ENCODE data around the gene RIPK4.

Gene RIPK4

GRCh38 chr21:41755934-41756773, 10.7 kb downstream of the RIPK4 start:
- Histone ChIP-seq H3K9me3 (ENCODE audit: low read depth, low read length) (no peaks in the 10 kb centered on the region), H3K27ac (no peak overlapping the region), H3K9ac (ENCODE audit: insufficient read length) (no peak overlapping the region), H3K4me3 (no peak overlapping the region), H3K36me3 (ENCODE audit: insufficient read depth, low read length) (peaks cover 48% of the 10 kb centered on the region)
- TF ChIP-seq EZH2 (IDR thresholded peaks at IDR 0.05), result no peak
- no peak for TF ChIP-seq POLR2AphosphoS5 (IDR thresholded peaks at IDR 0.05; ENCODE audit: borderline replicate concordance, low read depth, low read length)
- no peak for TF ChIP-seq FOXP2 (optimal IDR thresholded peaks at IDR 0.05; ENCODE audit: control extremely low read depth, extremely low read length, insufficient read depth)
- no peak for DNase-seq (ENCODE audit: low read depth, low spot score)

GRCh38 chr21:41755258-41755933, 11.5 kb downstream of the RIPK4 start:
- no peak for DNase-seq (ENCODE audit: low read depth, low spot score)
- H3K27ac ChIP-seq, result no peak overlapping the region
- no peak overlapping the region for H3K4me3 ChIP-seq
- peaks cover 56% of the 10 kb centered on the region for H3K36me3 ChIP-seq (ENCODE audit: insufficient read depth, low read length)
- H3K9me3 ChIP-seq (ENCODE audit: low read depth, low read length), result no peaks in the 10 kb centered on the region
- no peak overlapping the region for H3K9ac ChIP-seq (ENCODE audit: insufficient read length)
- TF ChIP-seq EZH2 (IDR thresholded peaks at IDR 0.05), result no peak
- no peak for TF ChIP-seq FOXP2 (optimal IDR thresholded peaks at IDR 0.05; ENCODE audit: control extremely low read depth, extremely low read length, insufficient read depth)
- no peak for TF ChIP-seq POLR2AphosphoS5 (IDR thresholded peaks at IDR 0.05; ENCODE audit: borderline replicate concordance, low read depth, low read length)

- H3K9me3 ChIP-seq (ENCODE audit: low read depth, low read length), result no peaks in the 10 kb centered on the region
- DNase-seq (ENCODE audit: low read depth, low spot score), result no peak
- H3K4me3 ChIP-seq, result no peak overlapping the region
- H3K9ac ChIP-seq (ENCODE audit: insufficient read length), result no peak overlapping the region
- no peak overlapping the region for H3K27ac ChIP-seq
- TF ChIP-seq EZH2 (IDR thresholded peaks at IDR 0.05) (no peak), POLR2AphosphoS5 (IDR thresholded peaks at IDR 0.05; ENCODE audit: borderline replicate concordance, low read depth, low read length) (no peak), FOXP2 (optimal IDR thresholded peaks at IDR 0.05; ENCODE audit: control extremely low read depth, extremely low read length, insufficient read depth) (no peak)
- H3K36me3 ChIP-seq (ENCODE audit: insufficient read depth, low read length), result peaks cover 65% of the 10 kb centered on the region
These were observed 12.4 kb downstream of the RIPK4 start for GRCh38 chr21:41754479-41754891.

- DNase-seq (ENCODE audit: low read depth, low spot score), result no peak
- Histone ChIP-seq H3K27ac (no peak overlapping the region), H3K9ac (ENCODE audit: insufficient read length) (no peak overlapping the region), H3K36me3 (ENCODE audit: insufficient read depth, low read length) (peaks cover 70% of the 10 kb centered on the region), H3K4me3 (no peak overlapping the region), H3K9me3 (ENCODE audit: low read depth, low read length) (no peaks in the 10 kb centered on the region)
- TF ChIP-seq POLR2AphosphoS5 (IDR thresholded peaks at IDR 0.05; ENCODE audit: borderline replicate concordance, low read depth, low read length) (no peak), EZH2 (IDR thresholded peaks at IDR 0.05) (no peak), FOXP2 (optimal IDR thresholded peaks at IDR 0.05; ENCODE audit: control extremely low read depth, extremely low read length, insufficient read depth) (no peak)
These were observed 13.6 kb downstream of the RIPK4 start for GRCh38 chr21:41753006-41753898.

GRCh38 chr21:41752231-41752681, 14.6 kb downstream of the RIPK4 start:
- no peak for DNase-seq (ENCODE audit: low read depth, low spot score)
- Histone ChIP-seq H3K9me3 (ENCODE audit: low read depth, low read length) (no peaks in the 10 kb centered on the region), H3K9ac (ENCODE audit: insufficient read length) (no peak overlapping the region), H3K36me3 (ENCODE audit: insufficient read depth, low read length) (peaks cover 78% of the 10 kb centered on the region), H3K4me3 (no peak overlapping the region), H3K27ac (no peak overlapping the region)
- no peak for TF ChIP-seq FOXP2 (optimal IDR thresholded peaks at IDR 0.05; ENCODE audit: control extremely low read depth, extremely low read length, insufficient read depth)

GRCh38 chr21:41751611-41752011, 15.2 kb downstream of the RIPK4 start:
- Histone ChIP-seq H3K36me3 (ENCODE audit: insufficient read depth, low read length) (peaks cover 80% of the 10 kb centered on the region), H3K4me3 (no peak overlapping the region), H3K9me3 (ENCODE audit: low read depth, low read length) (no peaks in the 10 kb centered on the region), H3K27ac (0 out of 2 replicates have a peak overlapping the region, but pooled peaks have one; percentile 16), H3K9ac (ENCODE audit: insufficient read length) (no peak overlapping the region)
- no peak for DNase-seq (ENCODE audit: low read depth, low spot score)
- TF ChIP-seq FOXP2 (optimal IDR thresholded peaks at IDR 0.05; ENCODE audit: control extremely low read depth, extremely low read length, insufficient read depth) (no peak), EZH2 (IDR thresholded peaks at IDR 0.05) (no peak), POLR2AphosphoS5 (IDR thresholded peaks at IDR 0.05; ENCODE audit: borderline replicate concordance, low read depth, low read length) (no peak)

- no peak overlapping the region for H3K4me3 ChIP-seq
- no peak overlapping the region for H3K9ac ChIP-seq (ENCODE audit: insufficient read length)
- no peak overlapping the region for H3K27ac ChIP-seq
- DNase-seq (ENCODE audit: low read depth, low spot score), result no peak
- no peaks in the 10 kb centered on the region for H3K9me3 ChIP-seq (ENCODE audit: low read depth, low read length)
- peaks cover 80% of the 10 kb centered on the region for H3K36me3 ChIP-seq (ENCODE audit: insufficient read depth, low read length)
- TF ChIP-seq POLR2AphosphoS5 (IDR thresholded peaks at IDR 0.05; ENCODE audit: borderline replicate concordance, low read depth, low read length) (no peak), EZH2 (IDR thresholded peaks at IDR 0.05) (no peak), FOXP2 (optimal IDR thresholded peaks at IDR 0.05; ENCODE audit: control extremely low read depth, extremely low read length, insufficient read depth) (no peak)
These were observed 16.2 kb downstream of the RIPK4 start for GRCh38 chr21:41750532-41751151.

Measured in SK-N-MC (cell line).